Gastroesophageal sphincter (tissue), 4 donors: ENCODE measurements around the gene RBBP4. TPM values are rescaled to one million over a fixed set of nuclear protein-coding genes. Genes with fewer than 3 reads are reported as not detected.

ENCODE experiments used
- ATAC-seq: fragments of 150-250 bp; one replicate; pipeline ENCODE4 v1.9.1; 2016; ENCODE audit warnings: mild to moderate bottlenecking, moderate library complexity
- H3K27ac ChIP-seq, 4 donors: fragments of 200-600 bp; sonication (generic) in 3 of 4; 1 replicate in 3 of 4; 2 replicates in 1 of 4; pipeline ENCODE4 v1.5.1; 2016 to 2019
- H3K27me3 ChIP-seq: fragments of 200-600 bp; sonication (generic); one replicate; pipeline ENCODE4 v1.5.1; 2019
- H3K36me3 ChIP-seq, 2 donors: fragments of 200-600 bp; sonication (generic); one replicate each; pipeline ENCODE4 v1.5.1; 2019; ENCODE audit warnings: control low read depth in 1 of 2
- H3K4me1 ChIP-seq, 3 donors: fragments of 200-600 bp; sonication (generic); 1 replicate in 2 of 3; 2 replicates in 1 of 3; pipeline ENCODE4 v1.5.1; 2016 to 2019; ENCODE audit warnings: control low read depth in 2 of 3
- H3K4me3 ChIP-seq, 2 donors: fragments of 200-600 bp; sonication (generic); one replicate each; pipeline ENCODE4 v1.5.1; 2019; ENCODE audit warnings: mild to moderate bottlenecking in 1 of 2, moderate library complexity in 1 of 2
- H3K9me3 ChIP-seq, 3 donors: fragments of 200-600 bp; sonication (generic); one replicate each; pipeline ENCODE4 v1.5.1; 2017 to 2019; ENCODE audit warnings: control low read depth in 2 of 3
- CTCF ChIP-seq, 4 experiments: fragments of 200-600 bp in 2 of 4; fragments of 450-650 bp in 2 of 4; sonication (generic) in 1 of 4; IDR thresholded peaks; one replicate each; pipeline ENCODE4 v1.5.1; 2017 to 2019; ENCODE audit warnings: antibody characterized with exemption in 4 of 4, mild to moderate bottlenecking in 2 of 4, moderate library complexity in 2 of 4
- EP300 ChIP-seq: sonication (generic); formaldehyde crosslinking; IDR thresholded peaks from one replicate; pipeline ENCODE4 v1.6.1; 2017; ENCODE audit warnings: antibody characterized with exemption, mild to moderate bottlenecking
- POLR2A ChIP-seq, 2 donors: fragments of 450-650 bp; IDR thresholded peaks; one replicate each; pipeline ENCODE4 v1.6.1; 2017; ENCODE audit warnings: antibody characterized with exemption in 2 of 2, mild to moderate bottlenecking in 2 of 2, moderate library complexity in 1 of 2
- POLR2AphosphoS5 ChIP-seq: sonication (generic); formaldehyde crosslinking; IDR thresholded peaks from one replicate; pipeline ENCODE4 v1.6.1; 2017; ENCODE audit warnings: antibody characterized with exemption
- WGBS, 2 donors: methylation state at CpG; one replicate each; pipeline ENCODE4 v1.1.5; 2018; ENCODE audit warnings: low coverage in 1 of 2; 5-methylcytosine and 5-hydroxymethylcytosine counted together
- total RNA-seq, 4 donors: library from RNA; depleted of rRNA; stranded (reverse); fragments of >200 nt; gene quantifications; one replicate each; pipeline ENCODE4 v1.1.0, GENCODE V29; 2016

The RBBP4 gene
- total RNA-seq, 4 donors from 2014 or later: 87.4 to 111 (median 100) TPM

GRCh38 chr1:32644426-32644825 lies 6.6 kb upstream of the RBBP4 start:
- H3K27me3 ChIP-seq: no peaks in the 10 kb centered on the region
- no peak overlapping the region for H3K27ac ChIP-seq
- no peak overlapping the region for H3K4me3 ChIP-seq
- TF ChIP-seq EP300 (no peak), POLR2AphosphoS5 (no peak), CTCF (IDR thresholded peaks at IDR 0.05) (no peak), POLR2A (IDR thresholded peaks at IDR 0.05) (no peak)
- no peak for ATAC-seq
- WGBS, 2 donors: 77 to 94% methylated on average over 3 to 4 of the region's 4 CpGs
- peaks cover 0 to 11% of the 10 kb centered on the region in 2 donors for H3K36me3 ChIP-seq
- H3K9me3 ChIP-seq: no peaks in the 10 kb centered on the region
- H3K4me1 ChIP-seq: peaks cover 0 to 30% (median 4%) of the 10 kb centered on the region in 3 donors

GRCh38 chr1:32647308-32648134 lies 3.5 kb upstream of the RBBP4 start:
- no peak for TF ChIP-seq POLR2A (IDR thresholded peaks at IDR 0.05)
- TF ChIP-seq EP300: no peak
- no peak for TF ChIP-seq POLR2AphosphoS5
- no peak for TF ChIP-seq CTCF (IDR thresholded peaks at IDR 0.05)
- WGBS, 2 donors: 70 to 74% methylated on average over 5 to 6 of the region's 6 CpGs
- no peaks in the 10 kb centered on the region for H3K9me3 ChIP-seq

GRCh38 chr1:32650248-32650751 lies 708 bp upstream of the RBBP4 start, which contains the start of gene ZBTB8OS:
Gene ZBTB8OS, minus strand, starts transcription at chr1:32650550. Its CDS starts 21 bp downstream, at chr1:32650529.
- ATAC-seq: peak; percentile 91
- Histone ChIP-seq H3K27ac (peak within 1 kb of the TSS; percentile 97 to 100 (median 98)), H3K4me1 (peaks cover 0 to 72% (median 19%) of the 10 kb centered on the region in 3 donors), H3K9me3 (no peaks in the 10 kb centered on the region), H3K4me3 (peak within 1 kb of the TSS; percentile 85 to 100), H3K27me3 (no peaks in the 10 kb centered on the region), H3K36me3 (peaks cover 0 to 32% of the 10 kb centered on the region in 2 donors)
- 0% methylated on average over 18 of the region's 21 CpGs for WGBS, 2 donors
- peak; percentile 86 for TF ChIP-seq POLR2AphosphoS5
- no peak for TF ChIP-seq EP300
- TF ChIP-seq POLR2A (IDR thresholded peaks at IDR 0.05): peak; percentile 39 to 69

More at GRCh38 chr1:32647308-32648134, 3.5 kb upstream of the RBBP4 start:
- H3K27ac ChIP-seq: no peak overlapping the region
- peaks cover 0 to 47% (median 8%) of the 10 kb centered on the region in 3 donors for H3K4me1 ChIP-seq
- H3K4me3 ChIP-seq: no peak overlapping the region
- ATAC-seq: no peak
- H3K36me3 ChIP-seq: peaks cover 0 to 12% of the 10 kb centered on the region in 2 donors
- no peaks in the 10 kb centered on the region for H3K27me3 ChIP-seq

GRCh38 chr1:32651461-32652073 lies 559 bp downstream of the RBBP4 start:
- TF ChIP-seq POLR2AphosphoS5 (no peak), EP300 (no peak), CTCF (IDR thresholded peaks at IDR 0.05) (no peak), POLR2A (IDR thresholded peaks at IDR 0.05) (no peak)
- Histone ChIP-seq H3K27me3 (no peaks in the 10 kb centered on the region), H3K4me3 (peak overlapping the region; percentile 68 to 85), H3K4me1 (peaks cover 0 to 77% (median 19%) of the 10 kb centered on the region in 3 donors), H3K9me3 (no peaks in the 10 kb centered on the region), H3K27ac (peak overlapping the region; percentile 77 to 99 (median 98)), H3K36me3 (peaks cover 0 to 34% of the 10 kb centered on the region in 2 donors)
- peak; percentile 1 for ATAC-seq
- 0 to 5% methylated on average over 7 to 8 of the region's 43 CpGs for WGBS, 2 donors
